H1 (cell line): ENCODE results near the gene CACNA2D4. TPM values are rescaled to one million over a fixed set of nuclear protein-coding genes. Genes with fewer than 3 reads are reported as not detected.

Experiments
- ATF2 ChIP-seq: IDR thresholded peaks from 2 replicates; pipeline ENCODE4 v1.6.1; 2012; ENCODE audit warnings: low read length, inconsistent platforms
- BACH1 ChIP-seq: IDR thresholded peaks from 2 replicates; pipeline ENCODE4 v1.6.1; 2012; ENCODE audit warnings: low read length, improper control_type of control experiment
- BRCA1 ChIP-seq: IDR thresholded peaks from 2 replicates; pipeline ENCODE4 v1.6.1; 2012; ENCODE audit warnings: low read depth, low read length, improper control_type of control experiment
- CBX8 ChIP-seq: fragments of 300-800, 300-1000 bp; sonication (generic); IDR thresholded peaks from 2 replicates; pipeline ENCODE4 v1.7.1; 2016; ENCODE audit warnings: low read depth, low read length, borderline replicate concordance
- CHD7 ChIP-seq: fragments of 300-600 bp; sonication (generic); IDR thresholded peaks from 2 replicates; pipeline ENCODE4 v1.7.1; 2012; ENCODE audit warnings: low read length, moderate library complexity, mild to moderate bottlenecking, inconsistent platforms; ENCODE audit not compliant: insufficient replicate concordance
- CREB1 ChIP-seq: IDR thresholded peaks from 2 replicates; pipeline ENCODE4 v1.6.1; 2012; ENCODE audit warnings: inconsistent platforms
- E2F6 ChIP-seq: IDR thresholded peaks from 2 replicates; pipeline ENCODE4 v1.6.1; 2012; ENCODE audit warnings: inconsistent platforms
- SIN3A ChIP-seq, 2 experiments: IDR thresholded peaks in 1 of 2; conservative IDR thresholded peaks in 1 of 2; 2 replicates each; pipeline ENCODE4 v1.6.1; 2011 to 2012; ENCODE audit warnings: low read length in 2 of 2, improper control_type of control experiment in 1 of 2, low read depth in 1 of 2, mild to moderate bottlenecking in 1 of 2
- polyA plus RNA-seq, 7 experiments: library from polyadenylated mRNA; depleted of rRNA in 3 of 7; stranded (reverse) in 5 of 7; unstranded in 2 of 7; fragments of >200 nt in 5 of 7; fragments of 200-250 nt in 2 of 7; gene quantifications; 1 replicate in 5 of 7; 2 replicates in 1 of 7; 4 replicates in 1 of 7; pipeline versions ENCODE4 v1.2.1 to v1.2.3, GENCODE V29; 2011 to 2013; ENCODE audit warnings: missing spikeins in 2 of 7, mixed read lengths in 2 of 7
- total RNA-seq: library from RNA; stranded (reverse); fragmentation: NEBNext Ultra II Directional; extraction: Animal tissue kit (Norgen Biotek cat#: 25700); gene quantifications from 2 replicates; pipeline ENCODE4 v1.2.1, GENCODE V29; 2021

CACNA2D4 gene
- total and polyA plus RNA-seq, 2 of the 8 experiments (the other 6 are each of a cell fraction or from before 2014, with no cell fraction given) = 0.44 to 0.88 TPM

- no peak for TF ChIP-seq CHD7
- TF ChIP-seq BRCA1 = no peak
- no peak for TF ChIP-seq CBX8
- no peak for TF ChIP-seq ATF2
- TF ChIP-seq E2F6 = no peak
- no peak for TF ChIP-seq BACH1
- no peak for TF ChIP-seq SIN3A (conservative IDR thresholded peaks at IDR 0.05 in 1 of 2, IDR thresholded peaks at IDR 0.05 in 1 of 2; ENCODE audit: low read depth in 1 of 2, low read length in 2 of 2)
- no peak for TF ChIP-seq CREB1
These were observed 80.8 kb downstream of the CACNA2D4 start (continued) for GRCh38 chr12:1837541-1838204.
